Psoas muscle (tissue), 8 donors: ENCODE measurements around the gene KCNMA1. TPM values are rescaled to one million over a fixed set of nuclear protein-coding genes. Genes with fewer than 3 reads are reported as not detected.

Experiments used
- ATAC-seq, 4 donors: fragments of 200-7000 bp; cut with Tn5 transposase; one replicate each; pipeline ENCODE4 v1.9.1; 2020; ENCODE audit warnings: moderate library complexity in 3 of 4, mild to moderate bottlenecking in 2 of 4
- DNase-seq, 2 donors: peaks; one replicate each; pipeline ENCODE4 v3.0.0-alpha.2; 2020
- H3K27ac ChIP-seq: fragments of 200-600 bp; one replicate; pipeline ENCODE4 v1.8.0; 2022
- H3K27me3 ChIP-seq, 3 donors: fragments of 200-600 bp in 1 of 3; one replicate each; pipeline versions ENCODE4 v1.6.1 to v1.8.0; 2013 to 2022; ENCODE audit warnings: low read length in 2 of 3, mild to moderate bottlenecking in 2 of 3, moderate library complexity in 1 of 3; ENCODE audit not compliant: insufficient read depth in 3 of 3
- H3K36me3 ChIP-seq, 2 donors: fragments of 200-600 bp in 1 of 2; one replicate each; pipeline versions ENCODE4 v1.6.1 to v1.8.0; 2013 to 2022; ENCODE audit warnings: low read depth in 1 of 2, mild to moderate bottlenecking in 1 of 2, moderate library complexity in 1 of 2; ENCODE audit not compliant: insufficient read depth in 1 of 2
- H3K4me1 ChIP-seq: fragments of 200-600 bp; one replicate; pipeline ENCODE4 v1.8.0; 2022
- H3K4me3 ChIP-seq: fragments of 200-600 bp; one replicate; pipeline ENCODE4 v1.8.0; 2022; ENCODE audit warnings: mild to moderate bottlenecking
- H3K9me3 ChIP-seq: fragments of 200-600 bp; one replicate; pipeline ENCODE4 v1.8.0; 2022
- CTCF ChIP-seq: fragments of 200-600 bp; IDR thresholded peaks from one replicate; pipeline ENCODE4 v1.8.0; 2022; ENCODE audit warnings: antibody characterized with exemption
- WGBS, 3 donors: extraction: QIAGEN DNeasy Blood & Tissue Kit; methylation state at CpG; one replicate each; pipeline versions ENCODE4 v1.1.6 to v1.1.7; 2013; 5-methylcytosine and 5-hydroxymethylcytosine counted together
- intact Hi-C, 2 donors: fragments of 100-400 bp; cut with DNase I; formaldehyde crosslinking; loops; one replicate each; pipeline versions ENCODE4 v1.11.0 to v1.14.2; 2022
- polyA plus RNA-seq, 3 donors: library from polyadenylated mRNA; stranded (reverse); fragments of 200-250 nt; gene quantifications; one replicate each; pipeline ENCODE4 v1.2.3, GENCODE V29; 2013
- total RNA-seq, 4 donors: library from RNA; stranded (reverse); fragmentation: NEBNext Ultra II Directional in 2 of 4; extraction: Animal tissue kit (Norgen Biotek cat#: 25700) in 2 of 4; gene quantifications; one replicate each; pipeline versions ENCODE4 v1.2.1 to v1.2.4, GENCODE V29; 2021 to 2023
- donor health status: healthy with polysubstance abuse.
- donor health status: DM: no; HTN: no; CAD: no; lungs with moderate emphysema.
- donor health status: Bipolar disorder and iron deficiency.
- donor health status: healthy.
- donor health status: DM: yes; HTN: yes; CAD: no.
- donor health status: DM: no; HTN: no; CAD: no.
- donor health status: DM: no; HTN: no; CAD: no.
- donor health status: DM: yes; HTN: yes; CAD: no.

Gene KCNMA1
- total and polyA plus RNA-seq, 7 donors: 7.9 to 53.0 (median 41.9) TPM

- WGBS, 3 donors: 67 to 79% (median 67%) methylated on average over 2 of the region's 2 CpGs
- H3K27ac ChIP-seq: no peak overlapping the region
- H3K4me1 ChIP-seq: no peaks in the 10 kb centered on the region
- H3K9me3 ChIP-seq: no peaks in the 10 kb centered on the region
- ATAC-seq: no peak
- no peak for TF ChIP-seq CTCF
- no peak for DNase-seq
- no peak overlapping the region for H3K4me3 ChIP-seq
- no peaks in the 10 kb centered on the region for H3K36me3 ChIP-seq
- intact Hi-C loops: no loop called here
- H3K27me3 ChIP-seq: no peaks in the 10 kb centered on the region
Observed at GRCh38 chr10:76968483-76968882, 669.1 kb downstream of the KCNMA1 start.

DNA sequence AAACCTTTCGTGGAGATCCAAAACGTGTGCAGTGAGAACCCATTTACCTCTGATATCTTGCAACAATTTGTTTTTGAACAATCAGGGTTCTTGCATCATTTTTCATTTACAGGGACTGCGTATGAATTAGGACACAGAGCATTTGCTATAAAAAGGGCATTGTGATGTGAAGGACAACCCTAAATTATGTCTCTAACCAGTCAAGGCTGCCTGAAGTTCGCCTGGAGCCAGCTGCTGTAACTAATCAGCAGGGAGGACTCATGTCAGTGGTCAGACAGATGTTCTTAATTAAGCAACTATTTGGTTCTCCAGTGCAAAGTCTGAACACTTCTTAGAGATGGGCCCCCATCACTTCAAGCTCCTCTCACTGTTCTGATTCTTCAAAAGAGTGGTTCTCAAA lies 674.8 kb downstream of the KCNMA1 start:
- no peaks in the 10 kb centered on the region for H3K36me3 ChIP-seq
- H3K27ac ChIP-seq: no peak overlapping the region
- H3K9me3 ChIP-seq: no peaks in the 10 kb centered on the region

GRCh38 chr10:76961841-76962240 lies 675.8 kb downstream of the KCNMA1 start:
- intact Hi-C loops: no loop called here
- TF ChIP-seq CTCF: no peak
- 78 to 87% (median 84%) methylated on average over 5 of the region's 5 CpGs for WGBS, 3 donors

More for the DNA sequence above, 674.8 kb downstream of the KCNMA1 start:
- TF ChIP-seq CTCF: no peak
- DNase-seq (no peak), ATAC-seq (no peak)
- intact Hi-C loops: no loop called here
- H3K4me1 ChIP-seq: no peaks in the 10 kb centered on the region
- H3K27me3 ChIP-seq: no peaks in the 10 kb centered on the region
- 67 to 75% (median 73%) methylated on average over 4 of the region's 4 CpGs for WGBS, 3 donors
- H3K4me3 ChIP-seq: no peak overlapping the region

DNA sequence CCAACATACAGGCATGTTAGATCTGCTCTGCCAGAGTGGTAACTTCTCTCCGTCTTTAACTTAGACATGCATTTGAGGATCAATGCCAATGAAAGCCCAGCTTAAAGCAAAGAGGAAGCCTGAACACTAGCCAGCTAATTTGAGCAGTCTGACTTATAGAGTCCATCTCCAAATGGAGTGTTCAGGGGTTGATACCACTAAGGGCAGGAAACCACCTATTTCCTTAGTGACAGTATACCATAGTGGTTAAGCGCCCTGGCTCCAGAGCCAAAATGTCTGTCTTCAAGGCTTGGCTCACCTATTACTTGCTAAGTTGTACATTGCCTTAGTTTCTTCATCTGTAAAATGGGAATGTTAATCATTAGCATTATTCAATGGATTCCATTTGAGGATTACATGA lies 678.5 kb downstream of the KCNMA1 start:
- Histone ChIP-seq H3K27ac (no peak overlapping the region), H3K9me3 (no peaks in the 10 kb centered on the region), H3K27me3 (no peaks in the 10 kb centered on the region), H3K4me1 (no peaks in the 10 kb centered on the region), H3K4me3 (no peak overlapping the region), H3K36me3 (no peaks in the 10 kb centered on the region)
- ATAC-seq (no peak), DNase-seq (no peak)
- TF ChIP-seq CTCF: no peak
- intact Hi-C loops: no loop called here
- 89 to 98% (median 94%) methylated on average over 2 of the region's 2 CpGs for WGBS, 3 donors

More at GRCh38 chr10:76961841-76962240, 675.8 kb downstream of the KCNMA1 start:
- Histone ChIP-seq H3K9me3 (no peaks in the 10 kb centered on the region), H3K27ac (no peak overlapping the region), H3K27me3 (no peaks in the 10 kb centered on the region), H3K4me3 (no peak overlapping the region), H3K36me3 (no peaks in the 10 kb centered on the region), H3K4me1 (no peaks in the 10 kb centered on the region)
- no peak for DNase-seq
- no peak for ATAC-seq

- 85 to 87% (median 86%) methylated on average over 3 of the region's 3 CpGs for WGBS, 3 donors
- intact Hi-C loops: no loop called here
- H3K4me1 ChIP-seq: no peaks in the 10 kb centered on the region
- no peak overlapping the region for H3K4me3 ChIP-seq
- no peaks in the 10 kb centered on the region for H3K9me3 ChIP-seq
- no peak overlapping the region for H3K27ac ChIP-seq
- H3K27me3 ChIP-seq: no peaks in the 10 kb centered on the region
- ATAC-seq (no peak), DNase-seq (no peak)
- H3K36me3 ChIP-seq: no peaks in the 10 kb centered on the region
- TF ChIP-seq CTCF: no peak
Observed at GRCh38 chr10:76954838-76955237, 682.8 kb downstream of the KCNMA1 start.
